ENCODE measurements around the gene FILIP1L.

GRCh38 chr3:99966662-99967416 lies 147.5 kb downstream of the FILIP1L start:
- no peak for TF ChIP-seq CTCF (IDR thresholded peaks at IDR 0.05)
- no peak for TF ChIP-seq POLR2A (IDR thresholded peaks at IDR 0.05)
